K562 (cell line): Measurements from ENCODE around the gene EPHB1. TPM values are rescaled to one million over a fixed set of nuclear protein-coding genes. Genes with fewer than 3 reads are reported as not detected.

Experiments
- ATAC-seq: fragments of 200-7000 bp; cut with Tn5 transposase; 3 replicates; pipeline ENCODE4 v1.9.1; 2020; ENCODE audit warnings: moderate library complexity
- BruUV-seq: library from RNA; stranded (reverse); fragments of 400-500 nt; replicated peaks from 2 replicates; lab custom pipeline; 2021; lab: Mats Ljungman, UMichigan
- CTCF ChIA-PET: fragments of 300-600 bp; formaldehyde crosslinking; extraction: SDS; loops from one replicate; lab custom pipeline; 2021; ENCODE audit warnings: low intra/inter-chr PET ratio; lab: Yijun Ruan, JAX
- POLR2A ChIA-PET: fragments of 300-600, 350-650 bp; sonication (Branson Sonifier 250); formaldehyde crosslinking; extraction: SDS; loops from one replicate; lab custom pipeline; 2021; ENCODE audit warnings: antibody characterized with exemption, inconsistent platforms; lab: Yijun Ruan, JAX
- DNase-seq, 4 experiments: peaks; one replicate each; pipeline versions ENCODE4 v3.0.0 to v3.0.0-alpha.2; 2011 to 2018; ENCODE audit warnings: low spot score in 3 of 4, mixed read lengths in 3 of 4; ENCODE audit errors: extremely low read depth in 1 of 4
- FAIRE-seq: peaks from 2 replicates; lab custom pipeline; 2011; peaks lifted over from hg19 to GRCh38; lab: Jason Lieb, UNC
- H2AFZ ChIP-seq: 2 replicates; pipeline ENCODE4 v1.6.0; 2011; ENCODE audit warnings: low read depth, low read length, control low read depth, inconsistent platforms
- H3K27ac ChIP-seq: fragments of 200-600 bp; 3 replicates; pipeline ENCODE4 v1.8.0; 2011; ENCODE audit warnings: low read depth, mild to moderate bottlenecking, control low read depth, inconsistent platforms, low read length, moderate library complexity, mixed read lengths; ENCODE audit errors: extremely low read depth
- H3K27me3 ChIP-seq, 2 experiments: fragments of 300-600 bp in 1 of 2; 2 replicates in 1 of 2; 3 replicates in 1 of 2; pipeline versions ENCODE4 v1.6.0 to v1.8.0; 2011; ENCODE audit warnings: inconsistent platforms in 2 of 2, low read length in 2 of 2, mild to moderate bottlenecking in 1 of 2, mixed read lengths in 1 of 2, moderate library complexity in 1 of 2; ENCODE audit not compliant: control insufficient read depth in 2 of 2, insufficient read depth in 2 of 2
- H3K36me3 ChIP-seq: fragments of 300-600 bp; 3 replicates; pipeline ENCODE4 v1.8.0; 2011; ENCODE audit warnings: mild to moderate bottlenecking, low read length, inconsistent platforms; ENCODE audit not compliant: control insufficient read depth, insufficient read depth
- H3K4me1 ChIP-seq, 2 experiments: fragments of 200-600 bp in 1 of 2; replicated peaks in 1 of 2; 2 replicates in 1 of 2; 3 replicates in 1 of 2; pipeline versions ENCODE4 v1.5.1 to v1.8.0; 2011; ENCODE audit warnings: inconsistent platforms in 2 of 2, low read length in 2 of 2, mild to moderate bottlenecking in 1 of 2, mixed read lengths in 1 of 2, moderate library complexity in 1 of 2; ENCODE audit not compliant: control insufficient read depth in 2 of 2, insufficient read depth in 2 of 2
- H3K4me2 ChIP-seq: 2 replicates; pipeline ENCODE4 v1.6.1; 2011; ENCODE audit warnings: low read length, control low read depth, inconsistent platforms, mixed read lengths; ENCODE audit not compliant: insufficient read depth
- H3K4me3 ChIP-seq: fragments of 200-600 bp; sonication (generic), shearing (Covaris generic); 2 replicates; pipeline ENCODE4 v1.5.1; 2016; ENCODE audit warnings: control low read depth, inconsistent platforms
- H3K79me2 ChIP-seq: fragments of 200-600 bp; 3 replicates; pipeline ENCODE4 v1.8.0; 2011; ENCODE audit warnings: low read length, inconsistent platforms; ENCODE audit not compliant: control insufficient read depth, insufficient read depth
- H3K9ac ChIP-seq, 2 experiments: 2 replicates each; pipeline versions ENCODE4 v1.6.0 to v1.6.1; 2011; ENCODE audit warnings: low read depth in 2 of 2, low read length in 2 of 2, control low read depth in 1 of 2, inconsistent platforms in 1 of 2, mild to moderate bottlenecking in 1 of 2, mixed read lengths in 1 of 2; ENCODE audit not compliant: insufficient read depth in 1 of 2
- H3K9me1 ChIP-seq: one replicate; pipeline ENCODE4 v1.6.0; 2011; ENCODE audit warnings: inconsistent platforms, mild to moderate bottlenecking, low read length, moderate library complexity; ENCODE audit not compliant: control insufficient read depth, insufficient read depth
- H3K9me3 ChIP-seq: replicated peaks from 2 replicates; pipeline ENCODE4 v1.5.1; 2011; ENCODE audit warnings: low read depth, low read length, inconsistent platforms; ENCODE audit not compliant: control insufficient read depth, insufficient read depth
- H4K20me1 ChIP-seq: replicated peaks from 2 replicates; pipeline ENCODE4 v1.6.1; 2011; ENCODE audit warnings: low read length, inconsistent platforms, mixed read lengths; ENCODE audit not compliant: control insufficient read depth, insufficient read depth
- ASH1L ChIP-seq: fragments of 450-650 bp; IDR thresholded peaks from 2 replicates; pipeline ENCODE4 v1.6.1; 2018; ENCODE audit warnings: borderline replicate concordance, mild to moderate bottlenecking, low read depth; ENCODE audit not compliant: partially characterized antibody
- BRF1 ChIP-seq: IDR thresholded peaks from 3 replicates; pipeline ENCODE4 v1.6.1; 2011; ENCODE audit warnings: borderline replicate concordance, mild to moderate bottlenecking; ENCODE audit not compliant: insufficient read length; ENCODE audit errors: extremely low read depth
- COPS2 ChIP-seq: fragments of 450-650 bp; conservative IDR thresholded peaks from 2 replicates; pipeline ENCODE4 v1.6.1; 2016; ENCODE audit warnings: mild to moderate bottlenecking, moderate library complexity
- CREB3L1 ChIP-seq: fragments of 450-650 bp; IDR thresholded peaks from 2 replicates; pipeline ENCODE4 v1.6.1; 2014; ENCODE audit warnings: low read depth, mild to moderate bottlenecking, moderate library complexity, borderline replicate concordance
- ETV5 ChIP-seq: sonication (generic); formaldehyde crosslinking; IDR thresholded peaks from 2 replicates; pipeline ENCODE4 v1.4.0; 2020; ENCODE audit warnings: low read depth, mild to moderate bottlenecking, missing genetic modification reagents
- FOSL1 ChIP-seq: fragments of 200-800 bp; sonication (Bioruptor generic); conservative IDR thresholded peaks from 2 replicates; pipeline ENCODE4 v1.6.1; 2016; ENCODE audit warnings: missing genetic modification characterization, missing compliant biosample characterization
- HCFC1 ChIP-seq: IDR thresholded peaks from 2 replicates; pipeline ENCODE4 v1.6.1; 2012; ENCODE audit warnings: low read depth, low read length, improper control_type of control experiment
- HDAC3 ChIP-seq: fragments of 450-650 bp; IDR thresholded peaks from 2 replicates; pipeline ENCODE4 v1.6.1; 2018; ENCODE audit warnings: borderline replicate concordance, mild to moderate bottlenecking, moderate library complexity; ENCODE audit not compliant: partially characterized antibody
- HLTF ChIP-seq: fragments of 450-650 bp; IDR thresholded peaks from 2 replicates; pipeline ENCODE4 v1.6.1; 2016
- HMG20B ChIP-seq: fragments of 250-450 bp; sonication (Bioruptor Pico); IDR thresholded peaks from 2 replicates; pipeline ENCODE4 v1.5.0; 2021; ENCODE audit warnings: mild to moderate bottlenecking
- NCOA4 ChIP-seq: fragments of 450-650 bp; IDR thresholded peaks from 2 replicates; pipeline ENCODE4 v1.6.1; 2018; ENCODE audit warnings: mild to moderate bottlenecking; ENCODE audit not compliant: partially characterized antibody
- RFX7 ChIP-seq: fragments of 250-450 bp; sonication (Bioruptor Pico); IDR thresholded peaks from 2 replicates; pipeline ENCODE4 v1.5.1; 2021; ENCODE audit warnings: mild to moderate bottlenecking
- TBL1XR1 ChIP-seq, 2 experiments: IDR thresholded peaks; 2 replicates each; pipeline ENCODE4 v1.6.1; 2012; ENCODE audit warnings: improper control_type of control experiment in 2 of 2, low read length in 2 of 2, mild to moderate bottlenecking in 1 of 2
- ZNF263 ChIP-seq: sonication (generic); formaldehyde crosslinking; IDR thresholded peaks from 2 replicates; pipeline ENCODE4 v1.8.0; 2022; ENCODE audit warnings: mild to moderate bottlenecking, missing genetic modification reagents, borderline replicate concordance
- ZNF57 ChIP-seq: fragments of 450-650 bp; formaldehyde crosslinking; IDR thresholded peaks from 2 replicates; pipeline ENCODE4 v1.4.0; 2020; ENCODE audit warnings: mild to moderate bottlenecking, moderate library complexity
- ZNF695 ChIP-seq: fragments of 450-650 bp; formaldehyde crosslinking; IDR thresholded peaks from 2 replicates; pipeline ENCODE4 v1.4.0; 2020; ENCODE audit warnings: mild to moderate bottlenecking, moderate library complexity
- WGBS: fragments of 100-300 bp; shearing (Covaris generic); methylation state at CpG from one replicate; pipeline ENCODE4 v1.1.6; 2016; ENCODE audit warnings: low coverage, mixed read lengths; ENCODE audit not compliant: insufficient coverage; ENCODE audit errors: missing lambda C conversion rate; 5-methylcytosine and 5-hydroxymethylcytosine counted together
- in situ Hi-C: fragments of 300-500 bp; cut with MboI; formaldehyde crosslinking; loops from 4 replicates; pipeline ENCODE4 v1.15.0; 2018; ENCODE audit warnings: inconsistent platforms, mixed read lengths
- intact Hi-C: fragments of 100-400 bp; cut with micrococcal nuclease; formaldehyde crosslinking; loops from 2 replicates; pipeline ENCODE4 v1.14.2; 2022
- polyA plus RNA-seq, 8 experiments: library from polyadenylated mRNA; depleted of rRNA in 4 of 8; stranded (reverse) in 5 of 8; unstranded in 3 of 8; fragments of >200 nt; fragmentation: Nextera tagmentation in 2 of 8; fragmentation: Illumina TruSeq in 1 of 8; extraction: Ambion mirVana in 2 of 8; extraction: Trizol in 1 of 8; gene quantifications; 2 replicates each; pipeline versions ENCODE4 v1.2.1 to v1.2.3, GENCODE V29; 2011 to 2014; ENCODE audit warnings: inconsistent platforms in 1 of 8, missing spikeins in 1 of 8
- total RNA-seq, 7 experiments: library from RNA; depleted of rRNA in 6 of 7; stranded (reverse); fragments of >200 nt in 6 of 7; fragmentation: Illumina TruSeq in 2 of 7; extraction: Trizol in 2 of 7; gene quantifications; 2 replicates each; pipeline versions ENCODE4 v1.2.1 to v1.2.3, GENCODE V29; 2011 to 2021; ENCODE audit warnings: low replicate concordance in 1 of 7

Gene EPHB1
- total and polyA plus RNA-seq, 9 of the 15 experiments (the other 6 are each of a cell fraction or from before 2014, with no cell fraction given): 0.29 TPM; not detected in 8

GRCh38 chr3:134840459-134840858, 45.4 kb downstream of the EPHB1 start:
- no peaks in the 10 kb centered on the region for H3K9me3 ChIP-seq
- WGBS: 0% methylated on average over 2 of the region's 2 CpGs
- TF ChIP-seq HCFC1 (no peak), ETV5 (no peak), BRF1 (no peak), CREB3L1 (no peak), RFX7 (no peak), HDAC3 (no peak), TBL1XR1 (IDR thresholded peaks at IDR 0.05; ENCODE audit: low read length in 2 of 2) (no peak), ZNF695 (CRISPR knock-in tag) (no peak), COPS2 (no peak), ASH1L (no peak), ZNF263 (CRISPR knock-in tag) (no peak), HLTF (no peak), FOSL1 (tag) (no peak), NCOA4 (no peak), HMG20B (no peak), ZNF57 (CRISPR knock-in tag) (no peak)

More at GRCh38 chr3:134840459-134840858, 45.4 kb downstream of the EPHB1 start:
- H3K4me1 ChIP-seq: no peaks in the 10 kb centered on the region
- FAIRE-seq (no peak), DNase-seq (no peak), ATAC-seq (no peak)
- H4K20me1 ChIP-seq: no peaks in the 10 kb centered on the region
- H3K79me2 ChIP-seq: no peaks in the 10 kb centered on the region
- no peak overlapping the region for H3K27ac ChIP-seq
- in situ Hi-C loops: no loop called here
- no peak overlapping the region for H3K4me3 ChIP-seq
- intact Hi-C loops: no loop called here
- H3K36me3 ChIP-seq: no peaks in the 10 kb centered on the region
- no TSS peak for BruUV-seq
- no peak overlapping the region for H3K4me2 ChIP-seq
- POLR2A ChIA-PET: no interaction called here
- no peak overlapping the region for H3K9ac ChIP-seq
- CTCF ChIA-PET: no interaction called here
- no peaks in the 10 kb centered on the region for H3K27me3 ChIP-seq
- H3K9me1 ChIP-seq: no peaks in the 10 kb centered on the region
- H2AFZ ChIP-seq: no peak overlapping the region
